ENCODE results near the gene ZBTB25.
A peak's percentile ranks its signal among the peaks of the same experiment; 100 is the strongest.
"Not testable (repeated sequence)": the region's sequence is repeated elsewhere in the genome, so short reads cannot be mapped to it uniquely, and the experiment has no call there.

ZBTB25 gene

DNA sequence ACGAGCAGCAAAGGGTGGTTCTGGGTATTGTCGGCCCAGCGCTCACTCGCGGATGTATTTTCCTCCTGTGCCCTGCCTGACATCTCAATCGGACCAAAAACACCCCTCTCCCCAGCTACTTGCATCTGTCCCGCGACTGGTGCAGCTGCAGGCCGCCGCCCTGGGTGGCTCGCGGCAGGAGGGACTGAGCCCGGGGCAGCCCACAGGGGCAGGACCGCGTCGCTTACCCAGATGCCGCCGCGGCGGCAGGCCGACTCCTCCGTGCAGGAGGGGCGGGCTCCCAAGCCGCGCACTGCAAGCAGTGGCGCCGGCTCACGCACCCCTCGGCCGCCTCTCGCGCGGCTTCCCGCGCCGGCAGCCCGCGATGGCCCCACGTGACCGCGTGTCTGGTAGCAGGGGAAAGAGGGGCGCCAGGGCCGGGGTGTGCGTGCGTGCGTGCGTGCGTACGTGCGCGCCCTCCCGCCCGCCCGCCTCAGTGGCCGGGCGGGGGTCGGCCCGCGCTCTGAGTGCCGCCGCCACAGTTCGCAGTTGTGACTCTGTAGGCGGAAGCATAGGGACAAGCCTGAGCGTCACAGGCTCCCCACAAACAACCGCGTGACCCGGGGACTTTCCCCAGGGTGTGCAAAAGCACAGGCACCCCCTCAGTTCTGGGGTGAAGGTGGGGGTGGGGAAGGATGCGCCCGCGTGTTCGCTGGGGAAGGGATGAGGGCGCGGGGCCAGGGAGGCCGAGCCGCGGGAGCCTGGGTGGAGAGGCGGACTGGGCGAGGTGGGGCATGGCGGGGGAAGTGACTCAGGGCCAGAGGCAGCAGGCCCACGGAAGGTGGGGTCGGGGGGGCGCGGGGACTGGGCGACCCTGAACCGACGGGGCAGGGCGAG, at the start of gene ZBTB25:
Gene ZBTB25, minus strand, starts transcription at position 405 of the 876 bp plus-strand sequence. CDS start 13,305 bp downstream, outside the sequence.
- DNase-seq (ENCODE audit: low read depth), result peak; percentile 82

DNA sequence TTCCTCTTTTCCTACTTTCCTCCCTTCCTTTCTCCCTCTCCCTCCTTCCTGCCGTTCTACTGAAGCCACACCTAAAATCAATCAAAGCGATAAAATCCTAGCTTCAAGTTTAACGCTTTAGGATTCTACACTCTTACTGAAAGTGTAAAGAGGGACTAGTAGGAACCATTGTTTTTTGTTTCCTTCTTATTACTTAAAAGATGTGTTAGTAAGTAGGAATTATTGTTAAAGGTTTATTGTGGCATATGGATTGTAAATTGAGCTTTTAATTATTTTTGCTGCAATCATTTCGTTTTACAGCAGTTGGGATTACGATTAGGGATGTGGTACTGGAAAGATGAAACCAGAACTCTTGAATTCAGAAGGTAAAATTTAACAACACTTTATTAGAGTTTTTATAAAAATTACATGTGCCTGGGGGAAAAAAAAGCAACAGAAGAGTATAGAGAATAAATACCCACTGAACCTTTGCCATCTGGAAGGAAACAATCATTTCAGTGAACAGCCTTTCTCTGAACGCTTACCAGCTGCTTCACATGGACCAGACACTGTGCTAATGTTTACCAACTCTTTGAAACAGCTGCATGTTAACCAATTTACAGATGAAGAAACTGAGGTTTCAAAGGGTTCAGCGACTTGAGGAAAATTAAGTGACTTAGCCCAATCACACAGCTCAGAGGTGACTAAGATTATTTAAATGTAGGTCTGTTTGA, 47.1 kb upstream of the ZBTB25 start:
- DNase-seq (ENCODE audit: low read depth), result no peak

DNA sequence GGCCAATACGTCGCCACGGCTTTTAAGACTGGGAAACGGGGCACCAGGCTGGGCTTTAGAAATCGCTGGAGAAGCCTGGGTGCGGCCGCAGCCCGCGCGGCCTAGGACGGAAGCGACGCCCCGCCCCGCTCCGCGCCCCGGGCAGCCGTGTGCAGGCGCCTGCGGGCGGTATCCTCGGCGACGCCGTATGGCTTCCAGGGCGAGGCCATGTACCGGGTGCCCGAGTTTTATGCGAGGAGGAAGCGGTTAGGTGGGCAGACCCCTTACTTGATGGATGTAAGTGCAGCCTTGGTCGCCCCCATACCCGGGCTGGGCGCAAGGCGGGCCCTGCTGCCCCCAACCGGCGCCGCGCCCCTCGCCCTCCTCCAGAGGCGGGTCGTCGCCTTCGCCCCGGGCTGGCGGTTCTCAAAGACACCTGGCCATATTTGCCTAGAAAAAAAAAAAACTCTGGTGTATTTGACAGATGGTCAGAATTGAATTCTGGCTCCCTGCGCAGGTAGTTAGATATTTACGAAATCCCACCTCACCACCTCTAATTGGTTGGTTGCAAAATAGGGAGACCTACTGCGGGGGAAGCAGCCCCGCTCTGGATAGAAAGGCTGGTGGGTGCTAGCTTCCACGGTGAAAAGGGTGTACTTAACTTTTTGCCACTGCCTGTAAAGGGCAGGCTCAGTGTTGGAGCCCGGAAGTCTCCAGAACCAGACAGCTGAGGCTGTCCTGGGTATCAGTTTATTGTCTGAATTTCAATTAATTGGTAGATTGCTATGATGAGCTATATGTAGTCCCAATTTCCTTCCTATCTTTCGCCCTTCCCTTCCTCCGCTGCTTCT, 46.4 kb upstream of the ZBTB25 start, which contains the start of gene PPP1R36:
Gene PPP1R36, plus strand, starts transcription at position 171 of the 830 bp plus-strand sequence. Its CDS starts 37 bp downstream, at position 208.
- DNase-seq (ENCODE audit: low read depth), result no peak

GRCh38 chr14:64549016-64549415, 45.4 kb upstream of the ZBTB25 start:
- DNase-seq (ENCODE audit: low read depth), result no peak

DNA sequence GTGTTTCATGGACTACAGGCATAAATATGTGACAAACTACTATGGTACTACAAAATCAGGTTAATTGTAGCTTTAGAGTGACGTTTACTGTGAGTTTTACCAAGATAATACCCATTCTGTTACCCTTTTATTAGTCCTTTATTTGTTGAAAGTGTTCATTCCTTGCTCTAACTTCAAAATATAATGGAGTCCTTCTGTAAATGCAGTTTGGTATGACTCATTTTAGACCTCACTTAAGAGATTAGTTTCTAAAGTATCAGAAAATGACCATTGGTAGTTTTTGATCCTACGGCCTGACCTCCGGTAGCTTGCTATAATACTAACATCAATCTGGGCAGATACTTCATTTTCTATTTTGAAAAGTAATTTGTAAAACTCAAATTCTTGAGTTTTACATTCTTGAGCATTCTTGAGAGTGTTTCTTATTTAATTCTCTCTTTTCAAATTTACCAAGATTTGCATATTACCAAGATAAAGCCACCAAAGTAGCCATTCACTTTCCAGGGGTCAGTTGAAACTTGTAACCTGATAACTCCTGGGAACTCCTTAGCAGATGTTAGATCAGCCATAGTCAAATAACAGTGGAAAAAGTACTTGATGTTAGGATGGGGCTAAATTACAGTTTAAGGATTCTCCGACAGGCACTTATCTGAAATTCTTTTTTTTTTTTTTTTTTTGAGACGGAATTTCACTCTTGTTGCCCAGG, 41.1 kb upstream of the ZBTB25 start:
- DNase-seq (ENCODE audit: low read depth), result no peak

- DNase-seq (ENCODE audit: low read depth), result no peak
These were observed 39.2 kb upstream of the ZBTB25 start for GRCh38 chr14:64542836-64543201.

DNA sequence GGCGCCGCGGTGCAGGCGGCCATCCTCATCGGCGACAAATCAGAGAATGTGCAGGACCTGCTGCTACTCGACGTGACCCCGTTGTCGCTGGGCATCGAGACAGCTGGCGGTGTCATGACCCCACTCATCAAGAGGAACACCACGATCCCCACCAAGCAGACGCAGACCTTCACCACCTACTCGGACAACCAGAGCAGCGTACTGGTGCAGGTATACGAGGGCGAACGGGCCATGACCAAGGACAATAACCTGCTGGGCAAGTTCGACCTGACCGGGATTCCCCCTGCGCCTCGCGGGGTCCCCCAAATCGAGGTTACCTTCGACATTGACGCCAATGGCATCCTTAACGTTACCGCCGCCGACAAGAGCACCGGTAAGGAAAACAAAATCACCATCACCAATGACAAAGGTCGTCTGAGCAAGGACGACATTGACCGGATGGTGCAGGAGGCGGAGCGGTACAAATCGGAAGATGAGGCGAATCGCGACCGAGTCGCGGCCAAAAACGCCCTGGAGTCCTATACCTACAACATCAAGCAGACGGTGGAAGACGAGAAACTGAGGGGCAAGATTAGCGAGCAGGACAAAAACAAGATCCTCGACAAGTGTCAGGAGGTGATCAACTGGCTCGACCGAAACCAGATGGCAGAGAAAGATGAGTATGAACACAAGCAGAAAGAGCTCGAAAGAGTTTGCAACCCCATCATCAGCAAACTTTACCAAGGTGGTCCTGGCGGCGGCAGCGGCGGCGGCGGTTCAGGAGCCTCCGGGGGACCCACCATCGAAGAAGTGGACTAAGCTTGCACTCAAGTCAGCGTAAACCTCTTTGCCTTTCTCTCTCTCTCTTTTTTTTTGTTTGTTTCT, 38.6 kb upstream of the ZBTB25 start:
- no peak for DNase-seq (ENCODE audit: low read depth)

- no peak for DNase-seq (ENCODE audit: low read depth)
These were observed 37.8 kb upstream of the ZBTB25 start for GRCh38 chr14:64541261-64541971.

GRCh38 chr14:64540208-64541202, 36.9 kb upstream of the ZBTB25 start, which contains the start of gene HSPA2:
Gene HSPA2 (plus strand): TSS chr14:64540741. CDS start chr14:64540850, 109 bp downstream.
- peak; percentile 93 for DNase-seq (ENCODE audit: low read depth)

- no peak for DNase-seq (ENCODE audit: low read depth)
These were observed 33.0 kb upstream of the ZBTB25 start for GRCh38 chr14:64536488-64537245.

GRCh38 chr14:64531567-64531966, 27.9 kb upstream of the ZBTB25 start:
- DNase-seq (ENCODE audit: low read depth), result no peak

DNA sequence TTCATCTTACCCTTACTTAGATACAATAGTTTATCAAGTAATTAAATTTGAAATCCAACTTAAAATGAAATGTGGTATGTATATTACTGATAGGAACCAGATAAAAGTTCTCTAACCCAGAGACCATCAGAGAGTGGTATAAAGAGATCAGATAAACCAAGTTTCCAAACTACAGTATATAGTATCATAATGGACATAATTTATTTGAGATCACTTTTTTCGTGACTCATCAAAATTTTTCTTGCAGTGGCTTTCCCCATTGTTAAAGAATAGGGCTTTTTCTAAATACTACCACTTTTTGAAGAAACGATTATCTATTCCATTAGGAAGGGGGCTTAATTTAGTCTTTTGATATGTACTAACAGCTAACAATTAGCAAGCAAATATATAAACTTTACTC, 21.7 kb upstream of the ZBTB25 start:
- DNase-seq (ENCODE audit: low read depth), result no peak

DNA sequence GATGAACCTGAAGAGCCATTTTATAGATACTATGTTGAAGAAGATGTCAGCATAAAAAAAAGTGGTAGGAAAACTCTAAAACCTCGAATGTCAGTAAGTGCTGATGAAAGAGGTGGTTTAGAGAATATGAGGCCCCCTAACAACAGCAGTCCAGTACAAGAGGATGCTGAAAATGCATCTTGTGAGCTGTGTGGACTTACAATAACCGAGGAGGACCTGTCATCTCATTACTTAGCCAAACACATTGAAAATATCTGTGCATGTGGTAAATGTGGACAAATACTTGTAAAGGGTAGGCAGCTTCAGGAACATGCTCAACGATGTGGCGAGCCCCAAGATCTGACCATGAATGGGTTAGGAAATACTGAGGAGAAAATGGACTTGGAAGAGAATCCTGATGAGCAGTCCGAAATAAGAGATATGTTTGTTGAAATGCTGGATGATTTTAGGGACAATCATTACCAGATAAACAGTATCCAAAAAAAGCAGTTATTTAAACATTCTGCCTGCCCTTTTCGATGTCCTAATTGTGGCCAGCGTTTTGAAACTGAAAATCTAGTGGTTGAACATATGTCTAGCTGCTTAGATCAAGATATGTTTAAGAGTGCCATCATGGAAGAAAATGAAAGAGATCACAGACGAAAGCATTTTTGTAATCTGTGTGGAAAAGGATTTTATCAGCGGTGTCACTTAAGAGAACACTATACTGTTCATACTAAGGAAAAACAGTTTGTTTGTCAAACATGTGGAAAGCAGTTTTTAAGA, 19.1 kb upstream of the ZBTB25 start:
- no peak for DNase-seq (ENCODE audit: low read depth)

DNA sequence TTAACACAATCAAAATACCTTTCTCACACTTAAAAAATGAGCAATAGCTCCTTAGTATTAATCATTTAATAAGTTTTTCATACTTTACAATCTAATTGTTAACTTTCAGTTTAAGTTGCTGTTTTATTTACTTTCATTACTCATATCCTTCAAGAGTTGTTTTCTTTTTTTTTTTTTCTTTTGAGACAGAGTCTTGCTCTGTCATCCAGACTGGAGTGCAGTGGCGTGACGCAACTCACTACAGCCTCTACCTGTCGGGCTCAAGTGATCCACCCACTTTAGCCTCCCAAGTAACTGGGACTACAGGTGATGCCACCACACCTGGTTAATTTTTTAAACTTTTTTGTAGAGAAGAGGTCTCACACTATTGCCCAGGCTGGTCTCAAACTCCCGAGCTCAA, 17.1 kb upstream of the ZBTB25 start:
- no peak for DNase-seq (ENCODE audit: low read depth)

GRCh38 chr14:64518229-64518628, 14.6 kb upstream of the ZBTB25 start:
- no peak for DNase-seq (ENCODE audit: low read depth)

DNA sequence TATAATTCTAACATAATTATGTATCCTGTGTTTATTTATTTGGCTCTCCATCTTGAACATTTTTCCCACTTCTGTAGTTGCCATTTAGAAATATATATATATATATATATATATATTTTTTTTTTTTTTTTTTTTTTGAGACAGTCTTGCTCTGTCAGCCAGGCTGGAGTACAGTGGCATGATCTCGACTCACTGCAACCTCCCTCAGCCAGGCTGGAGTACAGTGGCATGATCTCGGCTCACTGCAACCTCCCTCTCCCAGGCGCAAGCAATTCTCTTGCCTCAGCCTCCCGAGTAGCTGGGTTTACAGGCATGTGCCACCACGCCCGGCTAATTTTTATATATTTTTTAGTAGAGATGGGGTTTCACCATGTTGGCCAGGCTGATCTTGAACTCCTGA, 14.0 kb upstream of the ZBTB25 start:
- not testable (repeated sequence) for DNase-seq (ENCODE audit: low read depth)

DNA sequence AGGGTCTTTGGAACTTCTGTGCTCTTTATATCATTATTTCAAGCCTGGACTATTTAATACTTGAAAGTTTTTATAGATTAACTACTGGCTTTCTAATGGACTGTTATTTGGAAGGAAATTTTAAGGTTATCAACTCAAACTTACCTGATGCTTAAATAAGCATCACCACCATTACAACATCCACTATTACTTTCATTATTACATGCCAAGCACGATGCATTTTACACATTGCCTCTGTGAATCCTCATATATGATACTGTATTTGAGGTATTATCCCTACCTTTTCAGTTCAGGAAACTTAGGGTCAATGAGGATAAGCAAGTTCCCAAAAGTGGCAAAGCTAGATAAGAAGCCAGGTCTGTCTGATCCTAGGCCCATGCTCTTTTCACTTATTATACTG, 13.3 kb upstream of the ZBTB25 start:
- DNase-seq (ENCODE audit: low read depth), result no peak

All from CMK (cell line).